ENCODE results near the gene ANO10.
"Not testable (repeated sequence)": the region's sequence is repeated elsewhere in the genome, so short reads cannot be mapped to it uniquely, and the experiment has no call there.

The ANO10 gene

DNA sequence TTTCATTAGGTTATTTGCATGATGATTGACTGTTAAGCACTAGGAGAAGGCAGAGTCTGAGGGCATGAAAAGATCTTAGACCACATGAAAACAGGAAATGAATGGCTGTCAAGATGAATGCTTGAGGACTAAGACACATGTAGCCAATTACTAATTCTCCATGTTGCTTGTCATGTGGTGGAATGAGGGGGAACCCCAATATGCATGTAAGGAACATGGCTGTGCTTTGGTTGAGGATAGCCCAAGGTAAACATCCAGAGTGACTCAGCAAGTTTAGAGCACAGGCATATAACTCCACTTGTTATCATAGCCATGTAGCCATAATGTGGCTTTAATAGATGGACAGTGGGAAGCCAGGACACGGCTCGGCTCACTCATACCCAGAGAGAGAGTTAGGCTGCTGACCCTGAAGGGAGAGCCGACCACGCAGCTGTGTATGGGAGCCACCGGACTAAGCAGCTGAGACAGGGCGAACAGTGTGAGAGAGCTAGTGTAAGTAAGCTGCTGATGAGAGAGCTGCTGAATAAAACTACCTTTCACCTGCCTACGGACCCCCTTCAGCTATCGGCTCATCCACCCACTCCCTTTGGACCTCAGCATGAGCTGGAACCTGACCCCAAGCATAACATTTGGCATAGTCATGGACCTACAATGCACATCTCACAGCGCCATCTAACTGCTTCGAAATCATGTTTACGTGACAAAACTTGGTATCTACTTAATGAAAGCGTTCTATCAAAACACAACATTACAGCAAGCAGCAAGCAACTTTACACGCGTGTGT lies 37.6 kb downstream of the ANO10 start:
- Histone ChIP-seq H3K27me3 (ENCODE audit: control insufficient read depth in 1 of 2, insufficient read depth in 2 of 2, low read length in 2 of 2) (no peaks in the 10 kb centered on the region), H3K36me3 (ENCODE audit: control insufficient read depth in 1 of 2, insufficient read depth in 2 of 2, low read length in 2 of 2) (peaks cover 0 to 15% of the 10 kb centered on the region in 2 donors), H3K4me1 (ENCODE audit: control insufficient read depth in 1 of 2, insufficient read depth in 2 of 2, low read length in 2 of 2) (no peaks in the 10 kb centered on the region), H3K4me3 (ENCODE audit: low read depth in 1 of 2, low read length in 2 of 2) (no peak overlapping the region), H3K9me3 (ENCODE audit: control insufficient read depth in 1 of 2, low read length in 2 of 2) (no peaks in the 10 kb centered on the region), H3K27ac (ENCODE audit: low read depth, low read length) (no peak overlapping the region), H3K9ac (ENCODE audit: low read depth in 1 of 2, low read length in 2 of 2) (no peak overlapping the region)

DNA sequence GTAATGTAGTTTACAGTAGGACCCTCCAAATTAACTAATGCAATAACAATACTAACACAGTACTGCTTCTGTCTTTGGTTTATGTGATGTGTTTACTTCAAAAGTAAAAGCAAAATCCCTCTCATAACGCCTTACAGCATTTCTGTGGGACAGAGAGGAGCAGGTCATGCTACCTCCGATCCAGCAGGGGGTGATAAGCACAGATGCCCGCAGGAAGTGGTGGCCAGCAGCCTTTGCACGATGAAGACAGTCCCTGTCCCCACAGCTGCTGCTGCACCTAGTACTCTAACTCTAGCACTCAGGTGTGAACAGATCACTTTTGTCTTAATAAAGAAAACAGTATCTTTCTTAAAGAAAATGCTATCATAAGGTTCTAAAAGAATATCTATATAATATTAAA lies 38.3 kb downstream of the ANO10 start:
- H3K9ac ChIP-seq (ENCODE audit: low read depth in 1 of 2, low read length in 2 of 2): no peak overlapping the region
- peaks cover 0 to 11% of the 10 kb centered on the region in 2 donors for H3K36me3 ChIP-seq (ENCODE audit: control insufficient read depth in 1 of 2, insufficient read depth in 2 of 2, low read length in 2 of 2)
- no peaks in the 10 kb centered on the region for H3K4me1 ChIP-seq (ENCODE audit: control insufficient read depth in 1 of 2, insufficient read depth in 2 of 2, low read length in 2 of 2)
- H3K27me3 ChIP-seq (ENCODE audit: control insufficient read depth in 1 of 2, insufficient read depth in 2 of 2, low read length in 2 of 2): no peaks in the 10 kb centered on the region
- H3K9me3 ChIP-seq (ENCODE audit: control insufficient read depth in 1 of 2, low read length in 2 of 2): no peaks in the 10 kb centered on the region
- no peak overlapping the region for H3K27ac ChIP-seq (ENCODE audit: low read depth, low read length)
- H3K4me3 ChIP-seq (ENCODE audit: low read depth in 1 of 2, low read length in 2 of 2): no peak overlapping the region

DNA sequence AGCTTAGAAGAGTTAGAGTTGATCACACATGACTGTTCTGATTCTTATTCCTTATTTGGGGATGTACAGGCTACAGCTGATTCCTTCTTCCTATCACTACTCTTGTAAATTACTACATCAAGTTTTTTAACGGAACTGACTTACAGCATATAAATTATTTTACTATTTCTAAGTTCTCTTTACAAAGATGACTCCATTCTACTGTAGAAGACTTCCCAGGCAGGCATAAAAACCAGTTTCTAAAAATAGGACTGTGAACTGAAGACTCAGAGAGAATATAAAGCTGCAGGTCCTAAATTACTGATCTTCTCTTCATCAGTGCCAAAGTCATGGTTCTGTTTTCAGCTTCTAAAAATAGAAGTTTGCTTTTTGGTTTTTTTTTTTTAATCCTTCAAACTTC lies 38.9 kb downstream of the ANO10 start:
- no peaks in the 10 kb centered on the region for H3K4me1 ChIP-seq (ENCODE audit: control insufficient read depth in 1 of 2, insufficient read depth in 2 of 2, low read length in 2 of 2)
- no peak overlapping the region for H3K4me3 ChIP-seq (ENCODE audit: low read depth in 1 of 2, low read length in 2 of 2)
- H3K9me3 ChIP-seq (ENCODE audit: control insufficient read depth in 1 of 2, low read length in 2 of 2): no peaks in the 10 kb centered on the region
- H3K36me3 ChIP-seq (ENCODE audit: control insufficient read depth in 1 of 2, insufficient read depth in 2 of 2, low read length in 2 of 2): peaks cover 0 to 13% of the 10 kb centered on the region in 2 donors
- no peaks in the 10 kb centered on the region for H3K27me3 ChIP-seq (ENCODE audit: control insufficient read depth in 1 of 2, insufficient read depth in 2 of 2, low read length in 2 of 2)
- no peak overlapping the region for H3K27ac ChIP-seq (ENCODE audit: low read depth, low read length)
- no peak overlapping the region for H3K9ac ChIP-seq (ENCODE audit: low read depth in 1 of 2, low read length in 2 of 2)

DNA sequence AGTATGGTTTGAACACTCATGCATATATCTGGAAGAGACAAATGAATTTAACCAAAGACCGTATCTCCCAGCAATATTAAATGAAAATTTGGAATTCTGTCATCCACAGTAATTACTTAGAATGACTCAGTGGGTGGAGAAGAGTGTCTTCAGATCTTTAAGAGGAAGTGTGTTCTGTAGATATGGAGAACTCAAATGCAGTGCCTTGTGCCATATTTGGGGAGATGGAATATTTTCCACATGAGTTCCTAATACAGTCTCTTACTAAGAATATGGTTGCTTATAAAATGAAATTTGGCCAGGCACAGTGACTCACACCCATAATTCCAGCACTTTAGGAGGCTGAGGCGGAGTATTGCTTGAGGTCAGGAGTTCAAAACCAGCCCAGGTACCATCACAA lies 40.5 kb downstream of the ANO10 start:
- no peaks in the 10 kb centered on the region for H3K4me1 ChIP-seq (ENCODE audit: control insufficient read depth in 1 of 2, insufficient read depth in 2 of 2, low read length in 2 of 2)

DNA sequence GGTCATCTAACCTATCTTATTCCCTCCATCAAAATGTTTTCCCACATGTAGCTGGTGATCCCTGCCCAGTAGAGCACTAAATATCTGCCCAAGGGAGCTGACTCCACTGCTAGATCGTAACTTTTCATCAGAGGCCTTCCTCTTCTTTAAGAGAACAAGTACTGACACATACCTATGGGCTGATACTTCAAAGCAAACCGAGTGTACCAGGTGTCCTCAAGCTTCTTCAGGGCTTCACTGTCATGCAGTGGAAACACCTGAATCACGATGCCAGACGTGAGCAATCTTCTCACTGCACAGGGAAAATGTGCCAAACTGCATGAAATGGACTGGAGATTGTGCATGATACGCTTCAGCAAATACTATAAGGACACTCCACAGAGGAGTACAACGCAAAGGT lies 41.6 kb downstream of the ANO10 start:
- Histone ChIP-seq H3K4me1 (ENCODE audit: control insufficient read depth in 1 of 2, insufficient read depth in 2 of 2, low read length in 2 of 2) (no peaks in the 10 kb centered on the region), H3K27me3 (ENCODE audit: control insufficient read depth in 1 of 2, insufficient read depth in 2 of 2, low read length in 2 of 2) (no peaks in the 10 kb centered on the region), H3K9ac (ENCODE audit: low read depth in 1 of 2, low read length in 2 of 2) (no peak overlapping the region), H3K9me3 (ENCODE audit: control insufficient read depth in 1 of 2, low read length in 2 of 2) (no peaks in the 10 kb centered on the region), H3K27ac (ENCODE audit: low read depth, low read length) (no peak overlapping the region), H3K36me3 (ENCODE audit: control insufficient read depth in 1 of 2, insufficient read depth in 2 of 2, low read length in 2 of 2) (peaks cover 8 to 27% of the 10 kb centered on the region in 2 donors), H3K4me3 (ENCODE audit: low read depth in 1 of 2, low read length in 2 of 2) (no peak overlapping the region)

More for the DNA sequence above, 40.5 kb downstream of the ANO10 start:
- H3K27me3 ChIP-seq (ENCODE audit: control insufficient read depth in 1 of 2, insufficient read depth in 2 of 2, low read length in 2 of 2): no peaks in the 10 kb centered on the region
- no peak overlapping the region for H3K4me3 ChIP-seq (ENCODE audit: low read depth in 1 of 2, low read length in 2 of 2)
- no peaks in the 10 kb centered on the region for H3K9me3 ChIP-seq (ENCODE audit: control insufficient read depth in 1 of 2, low read length in 2 of 2)
- no peak overlapping the region for H3K9ac ChIP-seq (ENCODE audit: low read depth in 1 of 2, low read length in 2 of 2)
- H3K36me3 ChIP-seq (ENCODE audit: control insufficient read depth in 1 of 2, insufficient read depth in 2 of 2, low read length in 2 of 2): peaks cover 5 to 21% of the 10 kb centered on the region in 2 donors
- no peak overlapping the region for H3K27ac ChIP-seq (ENCODE audit: low read depth, low read length)

DNA sequence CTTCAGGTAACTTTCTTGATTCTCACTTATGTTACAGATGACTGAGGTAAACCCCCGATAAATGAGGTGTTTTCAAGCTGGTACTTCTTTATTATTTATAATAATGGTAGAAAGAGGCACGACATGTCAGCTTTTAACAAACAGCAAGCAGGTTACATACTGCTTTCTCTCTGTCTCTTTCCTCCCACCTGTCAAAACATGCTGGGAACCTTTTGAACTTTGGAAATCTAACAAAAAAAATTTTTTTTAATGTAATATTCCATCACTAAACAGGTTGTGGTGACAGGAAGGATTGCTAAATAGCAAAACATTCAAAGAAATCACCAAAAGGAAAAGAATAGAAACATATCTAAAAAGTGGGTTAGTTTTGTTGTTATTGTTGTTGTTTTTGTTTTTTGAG lies 48.2 kb downstream of the ANO10 start:
- no peaks in the 10 kb centered on the region for H3K9me3 ChIP-seq (ENCODE audit: control insufficient read depth in 1 of 2, low read length in 2 of 2)
- H3K9ac ChIP-seq (ENCODE audit: low read depth in 1 of 2, low read length in 2 of 2): no peak overlapping the region
- no peaks in the 10 kb centered on the region for H3K27me3 ChIP-seq (ENCODE audit: control insufficient read depth in 1 of 2, insufficient read depth in 2 of 2, low read length in 2 of 2)
- H3K36me3 ChIP-seq (ENCODE audit: control insufficient read depth in 1 of 2, insufficient read depth in 2 of 2, low read length in 2 of 2): peaks cover 8 to 16% of the 10 kb centered on the region in 2 donors
- peaks cover 0 to 5% of the 10 kb centered on the region in 2 donors for H3K4me1 ChIP-seq (ENCODE audit: control insufficient read depth in 1 of 2, insufficient read depth in 2 of 2, low read length in 2 of 2)
- H3K4me3 ChIP-seq (ENCODE audit: low read depth in 1 of 2, low read length in 2 of 2): no peak overlapping the region
- H3K27ac ChIP-seq (ENCODE audit: low read depth, low read length): no peak overlapping the region

DNA sequence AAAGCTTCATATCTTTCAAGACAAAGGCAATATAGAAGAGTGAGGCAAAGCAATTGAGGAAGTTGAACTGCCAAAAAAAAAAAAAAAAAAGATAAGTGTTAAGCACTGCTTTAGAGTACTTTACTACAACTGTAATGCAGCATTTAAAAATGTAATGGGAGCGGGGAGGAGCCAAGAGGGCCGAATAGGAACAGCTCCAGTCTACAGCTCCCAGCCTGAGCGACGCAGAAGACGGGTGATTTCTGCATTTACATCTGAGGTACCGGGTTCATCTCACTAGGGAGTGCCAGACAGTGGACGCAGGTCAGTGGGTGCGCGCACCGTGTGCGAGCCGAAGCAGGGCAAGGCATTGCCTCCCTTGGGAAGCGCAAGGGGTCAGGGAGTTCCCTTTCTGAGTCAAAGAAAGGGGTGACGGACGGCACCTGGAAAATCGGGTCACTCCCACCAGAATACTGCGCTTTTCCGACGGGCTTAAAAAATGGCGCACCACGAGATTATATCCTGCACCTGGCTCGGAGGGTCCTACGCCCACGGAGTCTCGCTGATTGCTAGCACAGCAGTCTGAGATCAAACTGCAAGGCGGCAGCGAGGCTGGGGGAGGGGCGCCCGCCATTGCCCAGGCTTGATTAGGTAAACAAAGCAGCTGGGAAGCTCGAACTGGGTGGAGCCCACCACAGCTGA lies 56.0 kb downstream of the ANO10 start:
- H3K9ac ChIP-seq (ENCODE audit: low read depth in 1 of 2, low read length in 2 of 2); H3K4me1 ChIP-seq (ENCODE audit: control insufficient read depth in 1 of 2, insufficient read depth in 2 of 2, low read length in 2 of 2); H3K9me3 ChIP-seq (ENCODE audit: control insufficient read depth in 1 of 2, low read length in 2 of 2); H3K4me3 ChIP-seq (ENCODE audit: low read depth in 1 of 2, low read length in 2 of 2); H3K36me3 ChIP-seq (ENCODE audit: control insufficient read depth in 1 of 2, insufficient read depth in 2 of 2, low read length in 2 of 2); H3K27me3 ChIP-seq (ENCODE audit: control insufficient read depth in 1 of 2, insufficient read depth in 2 of 2, low read length in 2 of 2); H3K27ac ChIP-seq (ENCODE audit: low read depth, low read length): not testable (repeated sequence)

DNA sequence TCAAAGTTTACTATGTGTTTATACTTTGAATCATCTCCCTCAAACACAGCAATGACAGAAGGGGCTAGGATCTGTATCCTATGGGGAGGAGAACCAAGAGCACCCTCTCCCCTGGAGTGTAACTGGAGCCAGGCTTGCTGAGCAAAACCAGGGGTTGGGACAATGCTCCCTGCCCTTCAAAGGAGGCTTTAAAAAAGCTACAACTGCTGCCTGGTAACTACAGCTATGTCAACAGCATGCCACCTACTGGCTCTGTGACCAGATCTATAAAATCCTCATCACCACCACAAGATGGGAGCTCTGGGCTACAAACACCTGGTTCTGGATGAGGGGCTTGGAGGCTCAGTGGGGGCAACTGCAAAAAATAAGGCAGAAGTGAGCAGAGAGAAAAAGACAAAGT lies 61.9 kb downstream of the ANO10 start:
- Histone ChIP-seq H3K9me3 (ENCODE audit: control insufficient read depth in 1 of 2, low read length in 2 of 2) (no peaks in the 10 kb centered on the region), H3K36me3 (ENCODE audit: control insufficient read depth in 1 of 2, insufficient read depth in 2 of 2, low read length in 2 of 2) (peaks cover 7 to 27% of the 10 kb centered on the region in 2 donors), H3K4me3 (ENCODE audit: low read depth in 1 of 2, low read length in 2 of 2) (no peak overlapping the region), H3K27me3 (ENCODE audit: control insufficient read depth in 1 of 2, insufficient read depth in 2 of 2, low read length in 2 of 2) (no peaks in the 10 kb centered on the region), H3K4me1 (ENCODE audit: control insufficient read depth in 1 of 2, insufficient read depth in 2 of 2, low read length in 2 of 2) (no peaks in the 10 kb centered on the region), H3K9ac (ENCODE audit: low read depth in 1 of 2, low read length in 2 of 2) (no peak overlapping the region), H3K27ac (ENCODE audit: low read depth, low read length) (no peak overlapping the region)

DNA sequence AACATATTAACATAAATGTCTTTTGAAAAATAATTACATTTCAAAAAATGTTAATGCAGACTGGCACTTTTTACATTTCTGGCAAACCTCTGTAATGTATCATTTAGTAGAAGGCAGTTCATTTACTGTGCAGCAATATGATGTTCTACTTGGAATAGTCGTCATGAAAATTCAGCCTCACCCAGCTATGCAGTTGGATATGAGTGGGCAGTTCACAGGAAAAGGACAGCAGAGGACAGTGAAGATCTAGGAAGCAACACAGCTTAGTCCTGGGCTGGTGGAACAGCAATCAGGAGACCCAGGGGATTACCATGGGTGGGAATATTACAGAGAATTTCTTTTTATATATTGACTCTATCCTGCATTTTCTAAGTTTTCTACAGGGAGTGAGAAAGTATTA lies 63.6 kb downstream of the ANO10 start:
- no peaks in the 10 kb centered on the region for H3K4me1 ChIP-seq (ENCODE audit: control insufficient read depth in 1 of 2, insufficient read depth in 2 of 2, low read length in 2 of 2)
- H3K27me3 ChIP-seq (ENCODE audit: control insufficient read depth in 1 of 2, insufficient read depth in 2 of 2, low read length in 2 of 2): no peaks in the 10 kb centered on the region
- H3K36me3 ChIP-seq (ENCODE audit: control insufficient read depth in 1 of 2, insufficient read depth in 2 of 2, low read length in 2 of 2): peaks cover 7 to 33% of the 10 kb centered on the region in 2 donors
- no peak overlapping the region for H3K27ac ChIP-seq (ENCODE audit: low read depth, low read length)
- H3K9me3 ChIP-seq (ENCODE audit: control insufficient read depth in 1 of 2, low read length in 2 of 2): no peaks in the 10 kb centered on the region
- no peak overlapping the region for H3K9ac ChIP-seq (ENCODE audit: low read depth in 1 of 2, low read length in 2 of 2)
- H3K4me3 ChIP-seq (ENCODE audit: low read depth in 1 of 2, low read length in 2 of 2): no peak overlapping the region

DNA sequence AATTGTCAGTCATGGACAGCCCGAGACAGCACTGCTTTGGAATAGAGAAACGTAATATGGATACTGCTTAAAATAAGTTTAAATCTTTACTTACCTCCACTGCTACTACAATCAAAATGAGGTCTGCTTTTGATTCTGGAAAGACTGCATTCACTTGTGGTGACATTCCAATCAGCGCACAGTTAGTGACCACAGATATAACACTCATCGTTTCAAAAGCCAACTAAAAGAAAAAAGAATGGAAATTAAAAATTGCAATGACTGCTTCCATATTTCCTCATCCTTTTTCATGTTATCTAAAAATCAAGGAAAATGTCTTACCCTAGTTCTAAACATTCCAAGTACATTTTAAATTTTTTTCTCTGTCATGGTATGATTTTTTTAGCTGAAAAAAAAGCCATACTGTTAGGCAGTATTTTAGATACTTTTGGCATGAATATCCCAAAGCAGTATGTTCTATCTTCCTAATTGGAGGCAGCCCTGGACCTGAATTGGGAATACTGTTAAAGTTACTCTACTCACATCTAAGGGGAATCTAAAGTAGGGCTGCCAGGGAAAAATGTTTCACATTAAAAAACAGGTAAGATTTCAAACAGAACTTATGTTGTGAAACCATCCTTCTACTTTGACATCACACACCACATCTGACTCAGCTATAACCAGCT lies 72.1 kb downstream of the ANO10 start:
- no peak overlapping the region for H3K9ac ChIP-seq (ENCODE audit: low read depth in 1 of 2, low read length in 2 of 2)
- H3K4me3 ChIP-seq (ENCODE audit: low read depth in 1 of 2, low read length in 2 of 2): no peak overlapping the region
- no peaks in the 10 kb centered on the region for H3K9me3 ChIP-seq (ENCODE audit: control insufficient read depth in 1 of 2, low read length in 2 of 2)
- H3K4me1 ChIP-seq (ENCODE audit: control insufficient read depth in 1 of 2, insufficient read depth in 2 of 2, low read length in 2 of 2): no peaks in the 10 kb centered on the region
- peaks cover 8 to 21% of the 10 kb centered on the region in 2 donors for H3K36me3 ChIP-seq (ENCODE audit: control insufficient read depth in 1 of 2, insufficient read depth in 2 of 2, low read length in 2 of 2)
- H3K27ac ChIP-seq (ENCODE audit: low read depth, low read length): no peak overlapping the region
- no peaks in the 10 kb centered on the region for H3K27me3 ChIP-seq (ENCODE audit: control insufficient read depth in 1 of 2, insufficient read depth in 2 of 2, low read length in 2 of 2)

Measured in duodenal mucosa (tissue), 2 donors.